ENCODE measurements around the gene BCL7A.

Gene BCL7A

DNA sequence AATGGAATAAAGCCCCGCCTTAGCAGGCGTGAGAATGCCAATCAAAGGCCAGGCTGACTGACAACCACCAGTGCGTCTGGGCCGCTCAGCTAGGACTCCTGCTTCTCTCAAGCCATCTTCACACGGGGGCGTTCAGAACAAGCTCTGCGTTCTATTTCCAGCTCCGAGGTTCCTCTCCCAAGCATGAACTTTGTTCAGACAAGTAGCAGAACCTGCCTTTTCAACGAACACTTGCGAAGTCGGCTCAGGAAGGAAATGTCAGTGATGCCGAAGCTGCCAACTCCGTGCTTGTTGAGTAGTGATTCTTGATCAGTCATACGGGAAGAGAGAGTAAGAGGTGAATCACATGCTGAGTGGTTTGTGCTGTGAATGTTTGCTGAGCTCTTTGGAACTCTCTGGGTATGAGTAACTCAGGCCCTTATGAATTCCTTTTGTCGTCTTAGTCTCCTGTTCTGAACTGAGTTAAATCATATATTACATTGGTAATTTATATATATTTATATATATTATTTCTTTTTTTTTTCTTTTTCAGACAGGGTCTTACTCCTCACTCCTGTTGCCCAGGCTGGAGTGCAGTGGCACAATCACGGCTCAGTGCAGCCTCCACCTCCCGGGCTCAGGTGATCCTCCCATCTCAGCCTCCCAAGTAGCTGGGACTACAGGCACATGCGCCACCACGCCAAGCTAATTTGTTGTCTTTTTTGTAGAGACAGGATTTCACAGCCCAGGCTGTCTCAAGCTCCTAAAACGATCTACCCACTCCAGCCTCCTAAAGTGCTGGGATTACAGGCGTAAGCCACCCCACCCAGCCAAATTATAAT is 29.4 kb upstream of the BCL7A start:
- TF ChIP-seq, protein P1, sequence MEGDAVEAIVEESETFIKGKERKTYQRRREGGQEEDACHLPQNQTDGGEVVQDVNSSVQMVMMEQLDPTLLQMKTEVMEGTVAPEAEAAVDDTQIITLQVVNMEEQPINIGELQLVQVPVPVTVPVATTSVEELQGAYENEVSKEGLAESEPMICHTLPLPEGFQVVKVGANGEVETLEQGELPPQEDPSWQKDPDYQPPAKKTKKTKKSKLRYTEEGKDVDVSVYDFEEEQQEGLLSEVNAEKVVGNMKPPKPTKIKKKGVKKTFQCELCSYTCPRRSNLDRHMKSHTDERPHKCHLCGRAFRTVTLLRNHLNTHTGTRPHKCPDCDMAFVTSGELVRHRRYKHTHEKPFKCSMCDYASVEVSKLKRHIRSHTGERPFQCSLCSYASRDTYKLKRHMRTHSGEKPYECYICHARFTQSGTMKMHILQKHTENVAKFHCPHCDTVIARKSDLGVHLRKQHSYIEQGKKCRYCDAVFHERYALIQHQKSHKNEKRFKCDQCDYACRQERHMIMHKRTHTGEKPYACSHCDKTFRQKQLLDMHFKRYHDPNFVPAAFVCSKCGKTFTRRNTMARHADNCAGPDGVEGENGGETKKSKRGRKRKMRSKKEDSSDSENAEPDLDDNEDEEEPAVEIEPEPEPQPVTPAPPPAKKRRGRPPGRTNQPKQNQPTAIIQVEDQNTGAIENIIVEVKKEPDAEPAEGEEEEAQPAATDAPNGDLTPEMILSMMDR (conservative IDR thresholded peaks at IDR 0.05), result no peak
- H3K27ac ChIP-seq, result peak overlapping the region; percentile 66

DNA sequence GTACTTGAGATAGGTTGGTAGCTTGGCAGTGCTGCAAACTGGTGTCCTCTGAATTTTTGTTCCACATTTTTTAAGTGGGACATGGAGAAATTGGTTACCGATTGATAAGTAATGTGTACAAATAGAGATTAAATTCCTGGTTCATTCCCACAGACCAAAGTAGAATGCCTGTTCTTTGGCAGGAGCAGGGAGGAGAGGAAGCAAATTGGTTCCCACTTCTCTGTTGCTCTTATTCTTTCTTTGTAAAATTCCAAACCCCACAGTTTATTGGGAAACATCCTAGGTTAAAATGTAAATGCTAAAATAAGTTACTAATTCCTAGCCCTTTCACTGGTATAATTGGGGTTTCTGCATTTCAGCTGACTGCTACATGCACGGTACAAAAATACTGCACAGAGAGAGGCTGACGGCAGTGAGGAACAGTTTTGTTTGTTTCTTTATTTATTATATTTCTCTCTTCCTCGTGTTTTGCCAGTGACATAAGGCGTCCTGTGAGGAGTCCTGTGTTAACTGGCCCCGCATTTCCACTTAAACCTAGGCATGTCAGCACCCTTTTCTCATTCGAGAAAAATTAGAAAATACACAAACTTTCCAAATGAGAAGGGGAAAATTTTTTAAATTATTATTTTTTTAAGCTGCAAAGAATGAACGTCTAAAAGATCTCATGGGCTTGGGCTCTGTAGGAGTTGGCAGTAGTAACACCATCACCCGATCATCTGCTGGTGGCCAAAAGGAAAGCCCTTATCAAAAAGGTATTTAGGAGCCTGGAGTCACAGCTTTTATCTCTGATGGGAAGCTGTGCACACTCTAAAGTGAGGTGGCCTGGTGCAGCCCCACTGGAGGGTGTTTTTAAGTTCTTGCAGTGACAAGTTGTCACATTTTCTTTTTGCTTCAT is 25.4 kb upstream of the BCL7A start:
- H3K27ac ChIP-seq, result no peak overlapping the region
- TF ChIP-seq, protein P1 (conservative IDR thresholded peaks at IDR 0.05), result no peak

DNA sequence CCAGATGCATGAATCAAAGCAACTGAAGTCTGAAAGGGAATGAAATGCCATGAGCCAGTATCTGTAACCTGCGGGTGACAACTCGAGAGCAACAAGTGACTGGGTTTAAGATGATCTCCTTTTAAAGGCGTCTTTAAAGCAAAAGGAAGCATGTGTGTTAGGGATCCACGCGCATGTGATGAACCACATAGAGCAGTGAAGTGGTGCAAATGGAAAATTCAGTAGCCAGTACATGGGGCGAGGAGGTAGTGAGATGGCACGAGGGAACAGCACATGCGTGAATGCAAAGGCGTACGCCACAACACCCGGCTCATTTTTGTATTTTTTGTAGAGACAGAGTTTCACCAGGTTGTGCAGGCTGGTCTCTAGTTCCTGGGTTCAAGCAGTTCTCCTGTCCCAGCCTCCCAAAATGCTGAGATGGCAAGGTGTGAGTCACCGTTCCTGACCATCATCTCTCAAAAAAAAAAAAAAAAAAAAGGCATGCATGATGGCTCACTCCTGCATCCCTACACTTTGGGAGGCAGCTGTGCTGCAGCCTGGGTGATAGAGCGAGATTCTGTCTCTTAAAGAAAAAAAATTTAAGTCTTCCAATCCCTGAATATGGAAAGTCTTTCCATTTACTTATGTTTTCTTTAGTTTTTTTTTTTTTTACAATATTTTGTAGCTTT is 24.6 kb upstream of the BCL7A start:
- TF ChIP-seq, protein P1 (conservative IDR thresholded peaks at IDR 0.05), result no peak
- H3K27ac ChIP-seq, result no peak overlapping the region

- TF ChIP-seq, protein P1 (conservative IDR thresholded peaks at IDR 0.05), result no peak
- H3K27ac ChIP-seq, result no peak overlapping the region
These were observed 20.0 kb upstream of the BCL7A start for GRCh38 chr12:122001466-122002209.

DNA sequence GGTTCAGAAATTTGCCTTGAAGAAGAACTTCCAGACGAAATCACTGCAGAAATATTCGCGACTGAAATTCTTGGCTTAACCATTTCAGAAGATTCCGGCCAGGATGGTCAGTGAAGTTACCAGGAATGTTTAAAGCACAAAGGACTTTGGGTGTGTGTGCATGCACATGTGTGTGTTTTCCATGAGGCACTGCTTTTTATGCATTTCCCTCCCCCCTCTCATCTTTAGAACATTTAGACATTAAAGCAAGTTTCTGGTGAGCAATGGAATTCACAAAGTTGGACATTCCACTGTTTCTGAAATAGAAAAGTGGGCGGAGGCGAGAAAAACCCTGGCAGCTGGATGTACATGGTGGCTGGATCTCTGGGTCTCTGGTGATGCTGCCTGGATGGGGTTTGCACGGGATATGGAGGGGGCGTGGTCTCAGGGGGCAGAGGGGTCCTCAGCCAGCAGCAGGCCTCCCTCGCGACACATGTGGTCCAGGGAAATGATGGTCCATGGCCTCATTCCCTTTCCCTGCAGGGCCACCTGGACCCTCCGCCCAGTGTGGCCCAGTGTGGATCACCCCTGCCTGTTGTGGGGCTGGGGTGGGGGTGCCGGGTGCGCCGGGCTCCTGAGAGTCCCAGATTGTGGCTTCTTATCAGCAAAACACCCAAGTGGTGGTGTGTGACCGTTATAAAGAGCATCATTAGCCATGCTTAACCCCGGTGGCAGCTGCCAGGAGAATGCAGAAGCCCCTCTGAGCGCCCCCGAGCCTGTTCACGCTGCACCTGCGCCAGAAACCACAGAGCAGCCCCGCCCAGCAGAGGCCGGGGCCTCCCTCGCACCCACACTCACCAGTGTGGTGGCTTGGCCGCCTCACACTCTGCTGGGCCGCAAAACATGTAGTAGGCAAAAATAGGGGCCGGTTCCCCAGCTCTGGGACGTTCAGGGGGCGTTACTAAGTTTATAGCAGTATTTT is 17.8 kb upstream of the BCL7A start:
- TF ChIP-seq, protein P1 (conservative IDR thresholded peaks at IDR 0.05), result no peak
- H3K27ac ChIP-seq, result no peak overlapping the region

DNA sequence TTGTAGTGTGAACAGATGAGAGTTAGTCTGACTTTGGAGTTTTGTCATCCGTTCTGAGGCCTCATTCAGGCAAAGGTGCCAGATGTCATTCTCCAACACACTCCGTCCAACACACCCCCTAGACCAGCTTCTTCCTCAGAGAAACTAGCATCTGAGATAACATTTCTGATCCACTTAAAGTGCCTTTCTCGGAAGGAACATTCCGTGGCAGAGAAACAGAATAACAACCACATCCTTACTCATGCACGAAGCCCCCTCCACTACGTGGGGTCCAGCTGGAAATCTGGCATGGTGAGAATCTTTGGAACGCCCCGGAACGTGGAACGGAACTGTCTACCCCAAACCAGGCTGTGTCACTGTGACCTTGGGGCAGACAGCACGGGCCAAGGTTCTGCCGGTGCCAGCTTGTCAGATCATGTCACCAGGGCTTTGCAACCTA is 17.0 kb upstream of the BCL7A start:
- H3K27ac ChIP-seq, result no peak overlapping the region

More for the DNA sequence above, 17.0 kb upstream of the BCL7A start:
- TF ChIP-seq, protein P1 (conservative IDR thresholded peaks at IDR 0.05), result no peak

Data from VCaP (cell line).